HG02981 (cell line): ENCODE measurements around the gene CLEC4A.
"Not testable (repeated sequence)": the region's sequence is repeated elsewhere in the genome, so short reads cannot be mapped to it uniquely, and the experiment has no call there.

Experiments
- ATAC-seq: cut with Tn5 transposase; IDR thresholded peaks from one replicate; pipeline ENCODE4 v1.9.1; 2021; ENCODE audit warnings: mild to moderate bottlenecking, moderate library complexity; ENCODE audit not compliant: unreplicated experiment

Gene CLEC4A

DNA sequence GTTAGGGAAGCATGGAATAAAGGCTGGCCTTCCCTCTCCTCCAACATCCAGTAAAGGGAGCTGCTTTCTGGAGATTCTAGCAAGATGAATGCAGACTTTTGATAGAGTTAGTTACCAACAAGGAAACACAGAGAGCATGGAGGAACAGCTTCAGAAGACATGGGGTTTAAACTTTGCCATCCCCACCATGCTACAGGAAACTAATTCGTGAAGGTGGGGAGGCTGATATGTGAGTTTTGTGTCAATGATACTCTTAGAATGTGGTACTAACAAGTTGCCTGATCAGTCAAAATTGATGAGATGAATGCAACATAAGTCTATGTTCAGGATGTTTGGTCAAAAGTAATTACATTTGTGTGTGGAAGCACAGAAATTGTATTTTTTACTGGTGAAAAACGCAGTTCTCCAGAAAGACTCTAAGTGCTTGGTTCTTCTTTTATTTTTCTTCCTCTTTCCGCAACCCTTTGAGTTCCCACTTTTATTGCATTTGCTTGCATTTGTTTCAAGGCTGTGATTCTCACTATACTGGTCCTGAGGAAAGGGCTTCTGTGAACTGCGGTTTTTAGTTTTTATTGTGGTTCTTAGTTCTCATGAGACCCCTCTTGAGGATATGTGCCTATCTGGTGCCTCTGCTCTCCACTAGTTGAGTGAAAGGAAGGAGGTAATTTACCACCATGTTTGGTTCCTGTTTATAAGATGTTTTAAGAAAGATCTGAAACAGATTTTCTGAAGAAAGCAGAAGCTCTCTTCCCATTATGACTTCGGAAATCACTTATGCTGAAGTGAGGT lies at the start of gene CLEC4A:
CLEC4A (plus strand) TSS at position 494 of the 789 bp plus-strand sequence; CDS start at position 756, 262 bp downstream.
- no peak for ATAC-seq

DNA sequence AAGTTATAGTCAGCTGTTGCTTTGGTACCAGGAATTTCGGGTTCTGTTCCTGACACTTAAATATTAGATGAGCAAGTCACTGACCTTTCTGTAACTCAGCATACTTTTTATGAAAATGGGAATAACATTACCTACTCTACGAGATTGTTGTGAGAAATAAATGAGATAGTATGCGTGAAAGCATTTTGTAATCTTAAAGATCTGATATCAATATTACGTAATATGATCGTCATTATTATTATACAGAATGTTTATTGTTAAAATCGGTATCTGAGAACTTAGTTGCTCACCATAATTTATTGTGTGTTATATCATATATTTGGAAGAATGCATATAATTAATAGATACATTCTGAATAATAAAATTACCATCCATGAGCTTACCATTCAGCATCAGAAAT lies 47.5 kb upstream of the CLEC4A start:
- ATAC-seq, result no peak

DNA sequence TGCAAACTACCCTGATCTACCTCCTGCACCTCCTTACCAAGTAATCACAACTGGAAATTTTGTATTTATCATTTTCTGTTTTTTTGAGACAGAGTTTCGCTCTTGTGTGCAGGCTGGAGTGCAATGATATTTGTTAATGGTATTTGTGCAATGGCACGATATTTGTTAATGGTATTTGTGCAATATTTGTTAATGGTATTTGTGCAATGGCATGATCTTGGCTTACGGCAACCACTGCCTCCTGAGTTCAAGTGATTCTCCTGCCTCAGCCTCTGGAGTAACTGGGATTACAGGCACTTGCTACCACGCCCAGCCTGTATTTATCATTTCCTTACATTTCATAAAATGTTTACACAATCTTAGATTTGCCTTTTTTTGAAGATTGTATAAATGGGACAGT lies 47.1 kb upstream of the CLEC4A start:
- no peak for ATAC-seq

DNA sequence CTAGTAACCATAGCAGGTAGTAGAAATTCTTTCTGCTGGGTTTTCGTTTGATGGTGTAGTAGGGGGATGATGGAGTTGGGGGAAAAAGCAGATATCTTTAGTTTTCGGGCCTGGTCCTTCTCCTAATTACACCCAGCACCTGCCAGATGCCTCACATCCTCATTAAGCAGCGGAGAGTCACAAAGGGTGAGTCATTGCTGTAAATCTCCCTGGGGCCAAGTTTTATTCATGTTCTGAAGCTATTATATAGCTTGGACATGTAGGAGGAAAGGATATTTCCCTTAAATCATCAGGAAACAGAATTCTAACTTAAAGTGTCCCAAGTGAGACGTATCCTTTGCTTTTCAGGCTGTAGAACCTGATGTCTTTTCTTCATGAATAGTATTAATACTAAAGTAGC lies 46.2 kb upstream of the CLEC4A start:
- ATAC-seq, result no peak

DNA sequence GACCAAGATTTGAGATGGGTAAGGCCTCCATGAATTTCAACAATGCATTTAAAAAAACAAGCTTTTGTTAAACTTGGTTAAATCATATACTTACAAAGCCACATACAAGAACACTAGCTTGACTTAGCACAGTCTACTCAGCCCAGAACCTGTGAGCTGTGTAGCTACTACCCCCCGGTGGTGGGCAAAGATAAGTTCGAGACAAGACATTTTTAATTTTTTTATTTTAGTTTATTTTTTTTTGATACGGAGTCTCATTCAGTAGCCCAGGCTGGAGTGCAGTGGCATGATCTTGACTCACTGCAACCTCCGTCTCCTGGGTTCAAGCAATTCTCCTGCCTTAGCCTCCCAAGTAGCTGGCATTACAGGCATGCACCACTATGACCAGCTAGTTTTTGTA lies 45.0 kb upstream of the CLEC4A start:
- ATAC-seq, result no peak

DNA sequence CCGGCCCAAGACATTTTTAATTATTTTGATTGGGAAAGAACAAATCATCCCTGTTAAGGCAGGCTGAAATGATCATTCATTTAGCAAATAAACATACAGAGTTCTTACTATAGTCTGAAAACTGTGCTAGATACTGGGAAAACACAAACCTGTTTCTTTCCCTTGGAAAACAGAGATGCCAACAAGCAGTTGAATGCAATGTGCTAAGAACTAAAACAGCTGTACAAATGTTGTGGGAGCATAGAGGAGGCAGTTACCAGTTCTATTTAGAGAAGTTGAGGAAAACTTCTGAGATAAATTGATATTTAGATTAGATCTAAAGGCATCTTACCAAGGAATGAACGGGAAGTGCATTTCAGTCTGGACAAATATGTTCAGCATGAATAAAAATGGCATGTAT lies 44.5 kb upstream of the CLEC4A start:
- no peak for ATAC-seq

- ATAC-seq, result no peak
These were observed 43.3 kb upstream of the CLEC4A start for GRCh38 chr12:8080120-8080519.

DNA sequence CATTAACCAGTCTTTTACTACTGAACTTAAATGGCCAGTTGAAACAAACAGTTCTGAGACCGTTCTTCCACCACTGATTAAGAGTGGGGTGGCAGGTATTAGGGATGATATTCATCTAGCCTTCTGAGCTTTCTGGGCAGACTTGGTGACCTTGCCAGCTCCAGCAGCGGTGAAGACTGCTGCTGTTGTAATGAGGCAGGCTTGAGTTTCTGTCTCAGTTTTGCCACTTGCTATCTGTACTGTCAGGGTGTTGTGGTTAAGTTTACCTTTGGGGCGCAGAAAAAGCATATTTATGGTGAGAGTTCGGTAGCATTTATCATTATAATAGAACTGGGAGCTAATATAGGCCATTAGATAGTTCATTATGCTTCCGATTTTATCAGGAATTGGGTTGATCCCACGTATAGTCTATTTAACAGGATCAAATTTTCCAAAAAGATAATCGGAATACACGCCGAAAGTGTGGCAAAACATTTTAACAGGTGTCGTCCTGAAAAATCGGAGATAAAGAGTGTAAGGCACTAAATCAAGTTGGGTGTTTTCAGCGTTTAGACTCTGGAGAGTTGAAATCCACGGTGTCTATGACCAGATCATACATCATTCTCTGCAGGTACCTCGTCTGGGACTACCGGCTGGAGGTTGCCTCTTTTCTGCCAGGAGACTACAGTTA lies 42.0 kb upstream of the CLEC4A start:
- no peak for ATAC-seq

DNA sequence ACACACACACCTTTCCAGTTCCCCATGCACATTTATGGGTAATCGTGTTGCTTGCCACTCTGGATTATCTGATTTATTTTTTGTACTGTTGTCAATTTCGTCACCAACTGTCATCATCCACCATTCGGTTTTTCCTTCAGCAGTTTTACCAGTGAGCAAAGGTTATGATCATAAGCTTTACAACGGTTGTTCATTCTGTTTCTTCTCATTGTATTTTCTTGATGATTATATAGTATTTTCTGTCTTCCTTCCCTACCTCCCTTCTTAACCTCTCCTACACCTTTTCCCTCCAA lies 40.7 kb upstream of the CLEC4A start:
- ATAC-seq, result no peak

- ATAC-seq, result not testable (repeated sequence)
These were observed 39.1 kb upstream of the CLEC4A start for GRCh38 chr12:8084351-8084750.

DNA sequence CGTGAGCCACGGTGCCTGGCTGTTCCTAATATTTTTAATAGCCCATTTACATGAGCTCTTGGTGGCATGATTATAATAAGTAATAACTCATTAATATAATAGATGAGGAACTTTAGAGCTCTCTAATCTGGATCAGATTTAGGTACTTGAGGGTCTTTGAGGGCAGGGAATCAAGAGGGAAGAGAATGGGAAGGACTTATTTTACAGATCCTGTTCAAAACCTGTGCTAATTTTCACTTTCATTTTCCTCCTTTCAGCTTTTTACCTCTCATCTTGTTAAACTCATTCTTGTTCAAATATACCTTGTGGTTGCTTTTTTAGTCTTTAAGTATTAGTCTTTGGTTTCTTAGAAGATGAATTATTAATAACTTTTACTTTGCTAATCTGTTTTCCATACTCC lies 35.8 kb upstream of the CLEC4A start:
- ATAC-seq, result no peak

DNA sequence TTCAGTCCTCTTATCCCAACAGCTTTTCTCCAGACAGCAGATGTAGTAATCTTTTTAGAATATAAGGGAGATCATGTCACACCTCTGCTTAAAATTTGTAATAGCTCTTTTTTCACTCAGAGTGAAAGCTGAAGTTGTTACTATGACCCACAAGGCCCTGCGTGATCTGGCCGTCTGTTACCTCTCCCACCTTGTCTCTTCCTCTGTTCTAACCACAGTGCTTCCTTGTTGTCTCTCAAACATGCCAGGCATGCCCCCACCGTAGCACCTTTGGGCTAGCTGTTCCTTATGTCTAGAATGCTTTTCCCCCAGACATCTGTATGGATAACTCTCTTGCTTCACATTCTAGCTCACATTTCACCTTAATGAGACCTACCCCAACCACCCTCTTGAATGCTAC lies 34.8 kb upstream of the CLEC4A start:
- ATAC-seq, result peak; percentile 64

- ATAC-seq, result not testable (repeated sequence)
These were observed 34.1 kb upstream of the CLEC4A start for GRCh38 chr12:8089277-8089676.

DNA sequence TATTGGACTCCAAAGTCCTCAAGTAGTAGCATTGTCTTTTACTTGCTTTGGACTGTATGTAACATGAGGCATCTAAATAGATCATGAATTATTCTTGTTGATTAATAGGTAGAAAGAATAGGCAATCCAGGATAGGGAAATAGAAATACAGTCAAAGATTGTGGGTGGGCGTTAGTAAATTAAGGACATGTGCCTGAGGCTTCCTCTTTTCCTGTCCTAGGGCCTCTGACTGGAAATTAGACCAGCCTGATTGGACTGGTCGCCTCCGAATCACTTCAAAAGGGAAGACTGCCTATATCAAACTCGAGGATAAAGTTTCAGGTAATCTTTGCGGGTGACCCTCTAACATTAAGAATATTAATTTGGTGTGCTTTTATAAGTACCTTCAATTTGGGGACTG lies 33.7 kb upstream of the CLEC4A start:
- no peak for ATAC-seq

DNA sequence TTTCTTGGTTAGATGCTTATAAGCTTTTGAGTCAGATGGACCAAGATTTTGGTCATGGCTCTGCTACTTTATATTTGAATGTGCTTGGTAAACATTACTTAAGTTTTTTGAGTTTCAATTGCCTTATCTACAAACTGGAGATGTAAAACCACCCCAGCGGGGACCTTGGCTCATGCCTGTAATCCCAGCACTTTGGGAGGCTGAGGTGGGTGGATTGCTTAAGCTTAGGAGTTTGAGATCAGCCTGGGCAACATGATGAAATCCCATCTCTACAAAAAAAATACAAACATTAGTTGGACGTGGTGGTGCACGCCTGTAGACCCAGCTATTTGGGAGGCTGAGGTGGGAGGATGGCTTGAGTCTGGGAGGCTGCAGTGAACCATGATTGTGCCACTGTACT lies 30.1 kb upstream of the CLEC4A start:
- no peak for ATAC-seq

DNA sequence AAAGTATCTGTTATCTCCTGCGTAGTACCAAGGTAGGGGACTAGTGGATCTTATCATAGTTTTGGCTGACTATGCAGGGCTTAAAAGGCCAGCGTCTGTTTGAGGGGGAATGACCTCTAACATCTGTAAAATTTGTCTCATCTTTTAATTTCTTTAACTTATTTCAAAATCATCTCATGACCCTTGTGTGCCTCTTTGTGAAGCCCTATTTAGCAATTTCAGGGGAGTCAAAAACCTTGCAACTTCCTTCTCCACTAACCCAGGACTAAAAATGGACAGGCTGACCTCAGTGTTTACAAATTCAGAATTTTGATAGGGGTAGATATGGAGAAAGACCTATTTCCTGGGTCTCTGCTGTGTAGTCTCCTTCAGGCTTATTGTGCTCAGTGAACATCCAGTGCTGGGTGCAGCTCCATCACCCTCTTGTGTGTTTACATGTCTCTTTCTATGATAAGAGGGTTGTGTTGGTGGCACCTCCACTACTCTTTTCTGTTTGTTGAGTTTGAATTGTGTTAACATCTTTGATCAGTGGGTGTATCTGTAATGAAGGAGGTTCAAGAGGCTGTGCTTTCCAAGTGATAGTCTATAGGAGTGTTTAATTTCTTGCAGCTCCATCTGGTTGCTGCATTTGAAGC lies 27.0 kb upstream of the CLEC4A start:
- no peak for ATAC-seq

- ATAC-seq, result no peak
These were observed 24.2 kb upstream of the CLEC4A start for GRCh38 chr12:8099235-8099634.

- no peak for ATAC-seq
These were observed 14.5 kb upstream of the CLEC4A start for GRCh38 chr12:8108808-8109398.

DNA sequence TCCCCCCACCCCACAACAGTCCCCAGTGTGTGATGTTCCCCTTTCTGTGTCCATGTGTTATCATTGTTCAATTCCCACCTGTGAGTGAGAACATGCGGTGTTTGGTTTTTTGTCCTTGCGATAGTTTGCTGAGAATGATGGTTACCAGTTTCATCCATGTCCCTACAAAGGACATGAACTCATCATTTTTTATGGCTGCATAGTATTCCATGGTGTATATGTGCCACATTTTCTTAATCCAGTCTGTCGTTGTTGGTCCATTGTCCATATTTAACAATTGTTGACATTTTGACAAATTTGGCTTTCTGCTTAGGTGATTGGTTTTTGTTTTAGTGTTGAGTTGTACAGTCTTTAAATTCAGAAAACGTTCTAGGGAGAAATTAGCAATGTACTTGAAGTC lies 10.3 kb upstream of the CLEC4A start:
- ATAC-seq, result not testable (repeated sequence)

- no peak for ATAC-seq
These were observed 3.2 kb upstream of the CLEC4A start for GRCh38 chr12:8120072-8120713.

- no peak for ATAC-seq
These were observed 3.7 kb downstream of the CLEC4A start for GRCh38 chr12:8127138-8127537.
